NCI-H1436 treated with DMSO at 0.1 percent for 48 hours (cell line): ENCODE data around the gene KRTAP5-3.
"Not testable (repeated sequence)": the region's sequence is repeated elsewhere in the genome, so short reads cannot be mapped to it uniquely, and the experiment has no call there.

Experiments
- DNase-seq: peaks from one replicate; lab custom pipeline; 2025; lab: John Stamatoyannopoulos, UW

The KRTAP5-3 gene

GRCh38 chr11:1619449-1619848, 11.2 kb upstream of the KRTAP5-3 start:
- no peak for DNase-seq

- no peak for DNase-seq
Measured at GRCh38 chr11:1618231-1618630, 10.0 kb upstream of the KRTAP5-3 start.

GRCh38 chr11:1607901-1608300, 362 bp downstream of the KRTAP5-3 start:
- not testable (repeated sequence) for DNase-seq

GRCh38 chr11:1607156-1607845, 962 bp downstream of the KRTAP5-3 start:
- DNase-seq: not testable (repeated sequence)

- not testable (repeated sequence) for DNase-seq
Measured at GRCh38 chr11:1605923-1606322, 2.3 kb downstream of the KRTAP5-3 start.

GRCh38 chr11:1604711-1605110, 3.6 kb downstream of the KRTAP5-3 start:
- no peak for DNase-seq

- DNase-seq: no peak
Measured at GRCh38 chr11:1604181-1604580, 4.1 kb downstream of the KRTAP5-3 start.

GRCh38 chr11:1603629-1604028, 4.6 kb downstream of the KRTAP5-3 start:
- no peak for DNase-seq

GRCh38 chr11:1601663-1602062, 6.6 kb downstream of the KRTAP5-3 start:
- not testable (repeated sequence) for DNase-seq

- no peak for DNase-seq
Measured at GRCh38 chr11:1600626-1601025, 7.6 kb downstream of the KRTAP5-3 start.

- no peak for DNase-seq
Measured at GRCh38 chr11:1598816-1599215, 9.4 kb downstream of the KRTAP5-3 start.

GRCh38 chr11:1598406-1598805, 9.9 kb downstream of the KRTAP5-3 start:
- DNase-seq: not testable (repeated sequence)

GRCh38 chr11:1597994-1598380, 10.3 kb downstream of the KRTAP5-3 start, which contains the start of gene KRTAP5-2:
Gene KRTAP5-2 (minus strand): TSS chr11:1598294. CDS start chr11:1598250, 44 bp downstream.
- DNase-seq: no peak

GRCh38 chr11:1597331-1597993, 10.8 kb downstream of the KRTAP5-3 start:
- no peak for DNase-seq

GRCh38 chr11:1596576-1597121, 11.6 kb downstream of the KRTAP5-3 start:
- not testable (repeated sequence) for DNase-seq

- DNase-seq: not testable (repeated sequence)
Measured at GRCh38 chr11:1595994-1596575, 12.2 kb downstream of the KRTAP5-3 start.

- DNase-seq: peak; percentile 27
Measured at GRCh38 chr11:1592628-1593027, 15.6 kb downstream of the KRTAP5-3 start.

- DNase-seq: no peak
Measured at GRCh38 chr11:1589996-1590395, 18.3 kb downstream of the KRTAP5-3 start.

GRCh38 chr11:1589191-1589963, 18.9 kb downstream of the KRTAP5-3 start:
- not testable (repeated sequence) for DNase-seq

- no peak for DNase-seq
Measured at GRCh38 chr11:1586699-1587098, 21.6 kb downstream of the KRTAP5-3 start.

GRCh38 chr11:1584661-1585370, 23.4 kb downstream of the KRTAP5-3 start, which contains the start of gene KRTAP5-1:
Gene KRTAP5-1 (minus strand): TSS chr11:1585283. CDS start chr11:1585249, 34 bp downstream.
- DNase-seq: not testable (repeated sequence)
